ENCODE measurements around the gene MBOAT1.
"Not testable (repeated sequence)": the region's sequence is repeated elsewhere in the genome, so short reads cannot be mapped to it uniquely, and the experiment has no call there.

MBOAT1 gene

DNA sequence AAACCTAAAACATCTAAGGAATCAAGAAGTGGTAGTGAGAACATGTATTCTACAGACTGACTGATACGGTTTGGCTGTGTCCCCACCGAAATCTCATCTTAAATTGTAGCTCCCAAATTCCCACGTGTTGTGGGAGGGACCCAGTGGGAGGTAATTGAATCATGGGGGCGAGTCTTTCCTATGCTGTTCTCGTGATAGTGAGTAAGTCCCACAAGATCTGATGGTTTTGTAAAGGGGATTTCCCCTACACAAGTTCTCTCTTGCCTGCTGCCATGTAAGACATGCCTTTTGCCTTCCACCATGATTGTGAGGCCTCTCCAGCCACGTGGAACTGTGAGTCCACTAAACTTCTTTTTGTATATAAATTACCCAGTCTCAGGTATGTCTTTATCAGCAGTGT lies 65.4 kb downstream of the MBOAT1 start:
- DNase-seq (ENCODE audit: extremely low spot score, insufficient read length, low read depth); FAIRE-seq: not testable (repeated sequence)

DNA sequence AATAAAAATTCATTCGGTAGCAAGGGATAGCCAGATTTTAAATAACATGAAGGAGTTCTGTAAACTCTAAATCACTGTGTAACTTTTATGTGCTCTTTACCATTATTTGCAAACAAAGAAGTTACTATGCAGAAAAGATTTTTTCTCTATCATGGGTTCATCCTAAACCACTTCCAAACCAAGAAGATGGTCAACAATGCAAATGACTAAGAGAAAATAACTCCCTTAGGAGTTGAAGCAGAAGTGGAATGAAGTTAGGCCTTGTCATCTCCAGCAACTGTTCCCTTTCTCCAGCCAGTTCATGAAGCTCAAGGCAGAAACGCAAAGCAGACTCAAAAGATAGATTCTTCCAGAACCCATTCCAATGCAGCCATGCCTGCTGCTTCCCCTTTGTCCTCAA lies 66.0 kb downstream of the MBOAT1 start:
- FAIRE-seq = no peak

DNA sequence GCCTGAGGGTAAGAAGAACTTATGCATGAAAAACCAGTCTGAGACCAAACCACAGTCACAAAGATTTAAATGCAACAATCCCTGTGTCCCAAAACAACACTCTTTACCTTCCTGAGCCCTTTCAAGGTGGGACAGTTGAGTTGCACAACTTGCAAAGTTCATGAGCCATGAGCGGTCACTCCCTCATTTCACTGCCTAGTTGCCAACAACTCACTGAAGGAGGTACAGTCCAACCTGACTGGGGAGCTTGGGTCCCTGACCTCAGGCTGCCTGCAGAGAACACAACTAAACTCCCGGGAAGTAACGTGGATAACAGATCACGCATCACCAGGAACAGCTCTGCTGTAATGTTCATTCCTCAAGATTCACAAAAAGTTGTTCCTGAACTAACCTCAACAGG lies 69.4 kb downstream of the MBOAT1 start:
- DNase-seq (ENCODE audit: extremely low spot score, insufficient read length, low read depth) (no peak), FAIRE-seq (no peak)

More for the DNA sequence above, 66.0 kb downstream of the MBOAT1 start:
- no peak for DNase-seq (ENCODE audit: extremely low spot score, insufficient read length, low read depth)

DNA sequence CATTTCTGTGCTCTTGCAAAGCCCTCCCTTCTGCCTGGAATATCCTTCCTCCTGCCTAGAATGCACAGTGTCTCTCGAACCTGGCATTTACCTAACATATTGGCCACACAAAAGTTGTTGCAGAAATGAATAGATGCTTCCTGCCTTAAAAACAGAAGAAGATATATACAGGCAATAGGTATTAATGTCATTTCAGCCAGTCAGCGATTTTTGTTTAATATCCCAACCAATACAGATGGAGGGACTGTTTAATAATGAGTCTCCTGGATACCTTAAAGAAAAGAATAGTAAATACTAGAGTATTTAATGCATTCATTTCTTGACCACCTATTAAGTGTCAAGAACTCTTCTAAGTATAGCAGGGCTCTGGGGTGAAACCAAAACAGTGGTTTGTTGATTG lies 70.3 kb downstream of the MBOAT1 start:
- FAIRE-seq (no peak), DNase-seq (ENCODE audit: extremely low spot score, insufficient read length, low read depth) (no peak)

DNA sequence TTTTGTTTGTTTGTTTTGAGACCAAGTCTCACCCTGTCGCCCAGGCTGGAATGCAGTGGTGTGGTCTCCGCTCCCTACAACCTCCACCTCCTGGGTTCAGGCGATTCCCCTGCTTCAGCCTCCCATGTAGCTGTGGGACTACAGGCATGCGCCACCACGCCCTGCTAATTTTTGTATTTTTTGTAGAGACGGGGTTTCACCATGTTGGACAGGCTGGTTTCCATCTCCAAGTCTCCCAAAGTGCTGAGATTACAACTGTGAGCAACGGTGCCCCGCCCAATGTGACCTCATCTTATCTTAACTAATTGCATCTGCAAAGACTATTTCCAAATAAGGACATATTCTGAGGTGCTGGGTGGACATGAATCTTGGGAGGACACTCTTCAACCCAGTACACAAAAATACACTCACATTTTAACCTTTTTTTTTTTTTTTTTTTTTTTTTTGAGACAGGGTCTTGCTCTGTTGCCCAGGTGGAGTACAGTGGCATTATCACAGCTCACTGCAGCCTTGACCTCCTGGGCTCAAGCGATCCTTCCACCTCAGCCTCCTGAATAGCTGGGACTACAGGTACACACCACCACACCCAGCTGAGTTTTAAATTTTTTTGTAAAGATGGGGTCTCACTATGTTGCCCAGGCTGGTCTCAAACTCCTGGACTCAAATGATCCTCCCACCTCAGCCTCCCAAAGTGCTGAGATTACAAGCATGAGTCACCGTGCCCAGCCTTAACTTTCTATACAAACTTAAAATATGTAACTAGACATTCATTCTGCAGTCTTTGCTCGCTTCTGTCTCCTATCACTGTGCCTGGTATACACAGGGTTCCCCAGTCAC lies 72.9 kb downstream of the MBOAT1 start:
- not testable (repeated sequence) for DNase-seq (ENCODE audit: extremely low spot score, insufficient read length, low read depth); FAIRE-seq

DNA sequence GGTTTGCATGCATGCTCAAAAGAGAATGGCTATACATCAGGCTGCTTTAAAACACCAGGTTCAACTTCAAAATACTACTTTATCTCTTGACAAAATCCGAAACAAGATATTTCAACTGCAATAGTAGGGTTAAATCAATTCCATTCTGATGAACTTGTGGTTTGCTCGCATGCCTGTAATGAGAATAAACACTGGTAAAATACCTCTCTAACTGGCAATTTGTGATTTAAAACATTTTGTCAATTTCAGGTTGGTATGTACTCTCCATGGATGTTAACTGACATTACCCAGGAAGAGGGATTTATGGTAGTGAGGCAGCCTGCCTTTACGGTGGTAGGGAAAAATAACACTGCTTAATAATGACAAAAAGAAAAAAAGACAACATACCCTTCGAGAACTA lies 74.4 kb downstream of the MBOAT1 start:
- no peak for FAIRE-seq
- no peak for DNase-seq (ENCODE audit: extremely low spot score, insufficient read length, low read depth)

DNA sequence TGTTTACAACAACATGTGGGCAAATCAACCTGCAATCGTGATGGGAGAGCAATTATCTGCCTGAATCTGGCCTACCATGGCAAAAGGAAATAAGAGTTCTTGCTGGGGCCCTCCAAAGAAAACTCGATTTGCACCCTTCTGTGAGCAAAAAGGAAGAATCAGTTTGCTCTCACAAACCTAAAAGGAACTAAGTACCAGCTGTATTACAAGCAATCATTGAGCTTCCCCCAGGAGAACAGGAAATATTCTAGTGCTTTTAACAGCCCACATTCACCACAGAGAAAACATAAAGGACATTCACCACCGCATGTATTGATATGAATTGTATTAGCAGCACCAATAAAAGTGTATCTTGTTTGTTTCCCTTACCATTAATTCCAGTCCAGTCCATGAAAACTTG lies 75.0 kb downstream of the MBOAT1 start:
- DNase-seq (ENCODE audit: extremely low spot score, insufficient read length, low read depth) (no peak), FAIRE-seq (no peak)

DNA sequence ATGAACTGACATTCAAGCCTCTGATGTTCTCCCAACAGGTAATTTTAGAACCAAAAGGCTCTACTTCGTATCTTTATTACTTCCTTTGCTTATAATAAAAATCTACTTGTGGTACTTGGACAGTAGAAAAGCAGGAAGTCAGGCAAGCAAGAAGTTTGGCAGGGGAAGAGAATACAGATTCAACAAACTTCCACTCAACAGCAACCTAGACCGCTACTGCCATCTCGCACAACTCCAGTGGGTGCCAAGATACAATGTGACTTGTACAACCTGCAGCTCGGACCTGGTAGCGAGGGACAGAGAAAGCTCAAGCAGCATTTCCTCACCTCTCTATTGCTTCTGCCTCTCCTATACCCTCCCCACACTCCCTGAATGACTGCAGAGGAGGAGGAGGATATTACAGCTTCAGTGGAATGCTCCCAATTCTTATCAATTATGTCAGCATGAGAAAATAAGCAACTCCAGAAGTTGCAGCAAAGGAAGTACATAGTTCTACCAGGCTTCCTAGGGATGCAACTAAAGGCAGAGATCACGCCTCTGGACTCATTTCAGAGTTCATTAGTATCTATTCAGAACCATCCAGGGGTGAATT lies 76.5 kb downstream of the MBOAT1 start:
- DNase-seq (ENCODE audit: extremely low spot score, insufficient read length, low read depth) (no peak), FAIRE-seq (no peak)

DNA sequence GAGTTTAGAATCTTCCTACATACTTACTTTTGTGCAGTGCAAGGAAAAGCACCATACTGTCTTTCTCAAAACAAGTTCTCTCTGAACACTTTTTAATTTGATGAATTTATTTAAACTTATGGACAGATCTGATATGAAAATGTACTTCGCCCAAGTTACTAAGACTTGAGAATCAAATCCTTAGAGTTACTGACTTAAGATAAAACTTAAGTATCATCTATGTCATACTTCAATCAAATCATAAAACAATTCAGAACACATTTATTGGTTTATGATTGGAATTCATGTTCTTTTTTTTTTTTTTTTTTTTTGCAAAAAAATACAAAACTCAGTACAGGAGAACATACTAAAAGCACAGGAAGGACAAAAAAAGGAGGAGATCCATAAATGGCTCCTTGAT lies 77.7 kb downstream of the MBOAT1 start:
- FAIRE-seq = no peak
- DNase-seq (ENCODE audit: extremely low spot score, insufficient read length, low read depth) = no peak

DNA sequence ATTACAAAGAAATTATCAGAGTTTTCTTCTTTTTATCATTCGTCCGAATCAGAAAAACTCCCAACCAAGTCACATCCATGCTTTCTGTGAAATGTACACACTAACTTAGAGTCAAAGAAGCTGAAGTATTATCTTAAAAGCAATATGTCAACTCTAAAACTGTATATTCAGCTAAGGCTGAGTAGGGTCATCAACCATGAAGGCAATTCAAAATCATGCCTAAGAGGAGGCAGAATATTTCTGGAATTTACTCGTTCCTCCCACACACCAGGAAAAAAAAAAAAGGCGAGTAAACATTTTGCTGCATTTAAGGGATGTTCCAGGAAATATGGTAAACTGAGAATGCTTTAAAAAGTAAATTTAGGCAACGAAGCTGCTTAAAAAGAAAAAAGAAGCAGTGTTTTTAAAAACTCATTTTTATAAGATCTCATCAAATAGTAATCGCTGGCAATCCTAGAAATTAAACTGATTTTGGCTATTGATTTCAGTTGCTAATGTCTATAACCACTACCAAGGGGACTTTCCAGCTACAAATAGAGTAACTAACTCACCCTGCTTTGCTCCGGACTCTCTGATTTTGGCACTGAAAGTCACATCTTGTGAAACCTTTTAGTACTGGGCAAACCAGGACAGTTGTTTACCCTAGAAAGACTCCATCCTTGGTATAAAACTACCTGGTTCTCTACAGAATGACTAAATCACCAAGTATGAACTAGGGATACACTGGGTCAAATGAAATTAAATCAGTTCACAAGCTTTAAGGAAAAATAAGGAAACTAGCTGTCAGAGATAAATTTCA lies 82.8 kb downstream of the MBOAT1 start:
- FAIRE-seq (peak; percentile 35), DNase-seq (ENCODE audit: extremely low spot score, insufficient read length, low read depth) (no peak)

DNA sequence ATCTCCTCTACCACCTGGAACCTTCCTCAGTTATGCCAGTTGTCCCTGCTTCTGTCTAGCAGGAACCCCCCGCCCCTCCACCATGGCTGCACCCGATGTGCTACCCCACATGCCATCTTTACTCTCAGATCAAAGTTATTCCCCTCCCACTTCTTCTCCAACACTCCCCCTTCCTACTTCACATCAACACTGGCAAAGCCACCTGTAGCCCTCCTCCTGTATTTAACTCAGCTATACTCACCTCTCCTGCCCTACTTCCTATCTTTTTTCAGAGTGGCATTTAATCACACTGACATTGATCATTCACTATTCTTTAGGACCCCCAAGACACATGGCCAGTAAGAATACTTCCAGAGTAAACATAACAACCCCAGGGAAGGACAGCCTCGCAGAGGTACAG lies 84.3 kb downstream of the MBOAT1 start:
- DNase-seq (ENCODE audit: extremely low spot score, insufficient read length, low read depth) (no peak), FAIRE-seq (no peak)

DNA sequence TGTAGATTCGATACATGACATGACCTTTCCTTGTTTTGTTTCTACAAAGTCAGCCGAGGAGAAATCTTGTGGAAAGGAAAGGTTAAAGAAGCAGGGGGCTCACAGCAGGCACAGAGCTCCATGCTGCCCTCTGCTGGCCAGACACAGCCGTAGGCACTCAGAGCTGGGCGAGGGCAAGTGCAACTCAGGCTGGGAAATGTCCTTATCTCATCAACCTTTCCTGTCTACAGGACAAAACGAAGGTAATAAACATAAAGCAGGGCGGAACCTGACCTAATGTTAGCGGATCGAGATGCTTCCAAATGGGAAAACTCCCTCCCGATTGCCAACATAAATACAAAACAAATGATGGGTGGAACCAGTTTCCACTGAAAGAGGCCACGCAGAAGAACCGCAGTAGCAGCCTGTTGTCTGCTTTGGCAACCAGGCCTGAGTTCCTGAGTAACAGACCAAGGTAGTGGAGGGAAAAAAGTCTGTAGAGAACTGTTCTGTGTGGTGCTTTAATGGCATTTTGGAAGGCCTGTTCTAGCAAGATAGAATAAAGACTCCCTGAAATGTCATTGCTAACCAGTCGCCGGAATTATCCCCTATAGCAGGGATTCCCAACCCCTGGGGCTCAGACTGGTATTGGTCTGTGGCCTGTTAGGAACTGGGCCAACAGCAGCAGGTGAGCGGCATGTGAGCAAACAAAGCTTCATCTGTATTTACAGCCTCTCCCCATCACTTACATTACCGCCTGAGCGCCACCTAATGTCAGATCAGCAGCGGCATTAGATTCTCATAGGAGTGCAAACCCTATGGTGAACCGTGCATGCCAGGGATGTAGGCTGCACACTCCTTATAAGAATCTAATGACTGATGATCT lies 85.2 kb downstream of the MBOAT1 start:
- FAIRE-seq (peak; percentile 89), DNase-seq (ENCODE audit: extremely low spot score, insufficient read length, low read depth) (peak; percentile 29)

DNA sequence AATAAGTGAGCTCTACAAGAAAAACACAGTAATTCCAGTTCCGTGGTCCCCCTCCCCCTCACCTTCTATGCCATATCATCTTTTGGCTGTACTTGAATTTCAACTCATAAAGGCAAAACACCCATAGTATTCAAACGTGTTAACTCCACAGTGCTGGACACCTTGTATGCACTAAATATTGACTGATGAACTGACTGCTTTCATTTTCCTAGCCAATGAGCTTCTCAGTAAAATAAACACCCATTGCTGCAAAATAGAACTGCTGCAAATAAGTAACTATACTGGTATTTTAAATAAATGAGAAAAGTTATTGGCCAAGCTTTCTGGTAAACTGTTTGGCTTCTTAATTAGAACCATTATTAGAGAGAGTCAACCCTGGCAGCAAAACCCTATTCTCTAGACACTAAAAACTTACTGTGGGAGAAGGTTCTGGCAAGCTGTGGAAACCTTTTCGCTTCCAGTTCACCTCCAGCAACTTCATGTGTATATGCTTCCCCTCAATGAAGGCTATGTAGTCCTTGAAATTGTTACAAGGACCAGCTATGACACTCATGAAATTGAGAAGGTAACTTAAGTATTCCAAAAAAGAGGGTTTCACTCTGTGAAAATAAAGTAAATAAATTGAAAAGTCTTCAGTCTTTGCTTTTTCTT lies 86.0 kb downstream of the MBOAT1 start:
- DNase-seq (ENCODE audit: extremely low spot score, insufficient read length, low read depth) (no peak), FAIRE-seq (no peak)

DNA sequence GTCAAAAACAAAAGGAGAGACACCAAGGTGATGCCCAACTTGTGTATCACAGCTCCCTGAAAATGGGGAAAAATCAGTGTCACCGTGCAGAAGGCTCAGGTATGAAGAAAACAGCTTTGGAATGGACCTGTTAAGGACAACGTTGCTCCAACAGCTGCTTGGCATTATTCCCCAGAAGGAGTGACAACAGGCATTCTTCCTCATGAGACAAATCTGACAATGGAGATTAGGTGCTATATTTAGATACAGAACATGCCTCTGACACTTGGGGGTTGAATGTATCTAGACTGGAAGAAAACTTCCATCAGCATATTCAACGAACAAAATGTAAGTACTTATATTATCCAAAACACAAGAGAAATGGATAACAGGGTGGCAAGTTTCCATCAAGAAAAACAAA lies 87.7 kb downstream of the MBOAT1 start:
- DNase-seq (ENCODE audit: extremely low spot score, insufficient read length, low read depth) (no peak), FAIRE-seq (no peak)

DNA sequence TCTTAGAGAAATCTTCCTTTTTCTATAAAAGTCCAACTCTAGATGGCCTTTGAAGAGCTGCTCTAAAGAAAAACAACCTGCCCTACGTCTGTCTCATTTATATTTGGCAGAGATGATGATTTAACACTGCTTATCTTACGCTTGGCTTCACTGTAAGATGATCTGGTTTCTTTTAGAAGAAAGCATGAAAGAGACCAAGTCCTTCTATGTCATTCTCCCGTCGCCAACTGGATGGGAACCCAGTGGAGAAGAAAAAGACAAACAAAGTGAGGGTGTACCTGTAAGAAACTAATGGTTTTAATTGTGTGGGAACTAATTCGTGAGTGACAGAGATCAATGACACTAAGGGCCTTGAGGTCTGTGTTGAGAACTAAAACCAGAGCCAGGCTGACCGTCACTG lies 92.8 kb downstream of the MBOAT1 start:
- FAIRE-seq (no peak), DNase-seq (ENCODE audit: extremely low spot score, insufficient read length, low read depth) (no peak)

DNA sequence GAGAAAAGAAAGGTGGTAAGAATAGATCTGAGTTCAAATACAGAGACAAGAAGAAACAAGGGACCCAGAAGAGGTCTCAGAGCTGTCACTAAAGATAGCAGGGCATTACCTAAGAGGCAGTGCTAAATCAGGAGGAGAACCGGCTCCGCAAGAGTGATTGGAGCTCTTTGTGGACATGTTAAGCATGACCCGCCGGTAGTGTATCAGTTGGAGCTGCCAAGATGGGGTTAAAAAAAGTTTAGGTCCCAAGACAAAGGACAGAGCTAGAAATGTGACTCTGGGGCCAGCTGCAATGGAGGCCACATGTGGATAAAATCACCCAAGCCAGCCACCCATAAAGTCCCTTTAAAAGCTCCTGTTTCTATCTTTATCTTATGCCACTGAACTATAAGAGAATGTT lies 93.4 kb downstream of the MBOAT1 start:
- DNase-seq (ENCODE audit: extremely low spot score, insufficient read length, low read depth) = no peak
- no peak for FAIRE-seq

DNA sequence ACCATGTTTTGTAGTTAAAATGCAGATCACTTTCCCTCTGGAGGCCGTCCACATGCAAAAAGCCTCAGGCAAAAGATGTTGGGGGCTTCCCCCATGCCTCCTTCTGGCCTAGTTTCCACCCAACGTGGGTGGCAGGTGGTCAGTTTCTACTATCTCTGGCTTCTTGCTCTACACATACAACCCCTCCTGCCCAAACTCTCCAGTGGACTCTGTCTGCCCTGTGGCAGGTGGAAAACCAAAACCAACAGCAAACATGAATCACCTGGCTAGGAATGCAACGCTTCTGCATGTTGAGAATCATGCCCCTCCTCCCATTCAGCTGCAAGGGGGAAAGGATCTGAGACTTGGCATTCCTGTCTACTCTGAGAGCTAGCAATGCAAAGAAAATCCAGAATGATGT lies 94.8 kb downstream of the MBOAT1 start:
- DNase-seq (ENCODE audit: extremely low spot score, insufficient read length, low read depth) (no peak), FAIRE-seq (no peak)

DNA sequence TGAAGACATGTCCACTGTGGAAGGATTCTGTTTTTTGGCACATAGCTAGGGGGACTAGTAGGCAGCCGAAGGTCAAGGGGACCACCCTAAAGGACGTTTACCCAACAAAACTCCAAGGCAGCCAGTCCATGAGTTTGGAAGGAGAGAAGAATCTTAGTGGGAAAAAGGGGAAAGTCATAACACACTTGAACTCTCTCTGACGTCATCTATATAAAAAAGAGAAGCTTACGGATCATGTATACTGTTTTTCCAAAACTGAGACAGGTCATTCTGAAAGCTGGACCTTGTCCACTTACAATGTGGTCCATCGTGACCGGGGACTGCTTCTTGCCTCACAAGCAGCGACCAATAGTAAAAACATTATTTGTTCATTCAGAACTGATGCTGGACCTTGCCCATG lies 95.5 kb downstream of the MBOAT1 start:
- FAIRE-seq = no peak
- no peak for DNase-seq (ENCODE audit: extremely low spot score, insufficient read length, low read depth)

DNA sequence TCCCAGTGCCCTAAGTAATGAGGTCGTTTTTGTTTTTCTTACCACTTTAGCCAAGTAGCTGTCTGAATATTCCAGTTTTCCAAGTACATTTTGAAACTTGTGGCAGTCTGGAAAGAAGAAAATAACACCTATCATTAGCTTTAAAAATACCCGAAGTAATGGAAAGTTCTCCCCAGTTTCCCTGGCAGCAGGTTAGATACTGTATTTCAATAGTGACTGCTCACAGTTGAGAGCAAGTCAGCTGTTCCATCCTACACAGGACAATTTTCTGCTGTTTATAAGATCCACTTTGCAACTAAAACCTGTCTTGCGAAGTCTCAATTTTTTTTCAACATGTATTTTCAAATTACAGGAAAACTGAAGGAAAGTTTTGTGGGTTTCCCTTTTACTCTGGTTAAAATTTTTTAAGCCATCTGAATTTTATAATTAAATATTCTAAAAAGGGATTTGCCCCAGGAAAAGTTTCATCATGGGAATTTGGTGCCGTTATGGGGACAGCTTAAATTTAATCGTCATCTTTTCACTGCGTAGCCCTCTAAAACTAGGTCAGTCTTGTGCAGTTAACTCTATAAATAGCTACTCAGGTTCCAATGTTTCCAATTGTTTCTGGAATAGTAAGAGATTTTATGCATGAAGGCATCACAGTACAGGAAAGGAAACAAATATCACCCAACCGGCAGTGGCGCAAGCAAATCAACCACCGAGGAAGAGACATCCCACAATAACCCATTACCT lies 96.9 kb downstream of the MBOAT1 start:
- FAIRE-seq = no peak
- DNase-seq (ENCODE audit: extremely low spot score, insufficient read length, low read depth) = no peak

Measured in GM18507 (cell line).